Hematopoietic multipotent progenitor cell treated with erythropoietin and hydrocortisone succinate and interleukin-3 and kit ligand, for 15 days (in vitro differentiated cells): ENCODE results near the gene C1orf87.

ENCODE experiments used
- DNase-seq: peaks from one replicate; pipeline ENCODE4 v3.0.0-alpha.2; 2015; ENCODE audit warnings: low spot score

Gene C1orf87

GRCh38 chr1:59947047-59947938 lies 126.3 kb downstream of the C1orf87 start:
- DNase-seq = peak; percentile 40

- DNase-seq = no peak
These were observed 127.8 kb downstream of the C1orf87 start for GRCh38 chr1:59945790-59946189.
